GM12891 (cell line): ENCODE measurements around the gene SPTBN1.

ENCODE experiments used
- POLR2A ChIP-seq: IDR thresholded peaks from 2 replicates; pipeline ENCODE4 v1.6.1; 2011; ENCODE audit warnings: low read depth, low read length, control low read depth
- POLR2AphosphoS5 ChIP-seq: IDR thresholded peaks from 2 replicates; pipeline ENCODE4 v1.6.1; 2011; ENCODE audit warnings: low read depth, low read length, control low read depth

GRCh38 chr2:54638774-54639187 is 182.7 kb downstream of the SPTBN1 start:
- TF ChIP-seq POLR2A (no peak), POLR2AphosphoS5 (no peak)
